Measurements from ENCODE around the gene SARS1. TPM values are rescaled to one million over a fixed set of nuclear protein-coding genes. Genes with fewer than 3 reads are reported as not detected.
A peak's percentile ranks its signal among the peaks of the same experiment; 100 is the strongest.

Gene SARS1
- total RNA-seq, 1 donor from 2014 or later: 364 TPM

DNA sequence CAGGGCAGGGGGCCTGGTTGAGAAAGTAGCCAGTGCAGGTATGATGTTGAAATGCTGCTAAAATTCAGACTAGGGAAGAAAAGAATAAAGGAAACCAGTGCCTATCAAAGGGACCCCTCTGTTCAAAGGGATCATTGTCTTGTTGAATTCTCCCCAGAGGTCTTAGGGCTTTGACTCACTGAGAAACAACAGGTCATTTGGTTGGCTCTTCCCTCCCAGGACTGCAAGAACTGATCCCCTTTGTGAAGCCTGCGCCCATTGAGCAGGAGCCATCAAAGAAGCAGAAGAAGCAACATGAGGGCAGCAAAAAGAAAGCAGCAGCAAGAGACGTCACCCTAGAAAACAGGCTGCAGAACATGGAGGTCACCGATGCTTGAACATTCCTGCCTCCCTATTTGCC, 23.8 kb downstream of the SARS1 start:
- TF ChIP-seq, protein P1, sequence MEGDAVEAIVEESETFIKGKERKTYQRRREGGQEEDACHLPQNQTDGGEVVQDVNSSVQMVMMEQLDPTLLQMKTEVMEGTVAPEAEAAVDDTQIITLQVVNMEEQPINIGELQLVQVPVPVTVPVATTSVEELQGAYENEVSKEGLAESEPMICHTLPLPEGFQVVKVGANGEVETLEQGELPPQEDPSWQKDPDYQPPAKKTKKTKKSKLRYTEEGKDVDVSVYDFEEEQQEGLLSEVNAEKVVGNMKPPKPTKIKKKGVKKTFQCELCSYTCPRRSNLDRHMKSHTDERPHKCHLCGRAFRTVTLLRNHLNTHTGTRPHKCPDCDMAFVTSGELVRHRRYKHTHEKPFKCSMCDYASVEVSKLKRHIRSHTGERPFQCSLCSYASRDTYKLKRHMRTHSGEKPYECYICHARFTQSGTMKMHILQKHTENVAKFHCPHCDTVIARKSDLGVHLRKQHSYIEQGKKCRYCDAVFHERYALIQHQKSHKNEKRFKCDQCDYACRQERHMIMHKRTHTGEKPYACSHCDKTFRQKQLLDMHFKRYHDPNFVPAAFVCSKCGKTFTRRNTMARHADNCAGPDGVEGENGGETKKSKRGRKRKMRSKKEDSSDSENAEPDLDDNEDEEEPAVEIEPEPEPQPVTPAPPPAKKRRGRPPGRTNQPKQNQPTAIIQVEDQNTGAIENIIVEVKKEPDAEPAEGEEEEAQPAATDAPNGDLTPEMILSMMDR (IDR thresholded peaks at IDR 0.05): no peak
- no peak for DNase-seq (ENCODE audit: extremely low spot score, unreplicated experiment)
- Mint-ChIP-seq H3K9me3 (ENCODE audit: unreplicated experiment) (no peaks in the 10 kb centered on the region), H3K4me1 (ENCODE audit: unreplicated experiment) (peaks cover 19% of the 10 kb centered on the region), H3K27ac (ENCODE audit: unreplicated experiment) (no peak overlapping the region), H3K36me3 (ENCODE audit: unreplicated experiment) (peaks cover 47% of the 10 kb centered on the region), H3K4me3 (ENCODE audit: unreplicated experiment) (no peak overlapping the region), H3K27me3 (ENCODE audit: unreplicated experiment) (no peaks in the 10 kb centered on the region)

DNA sequence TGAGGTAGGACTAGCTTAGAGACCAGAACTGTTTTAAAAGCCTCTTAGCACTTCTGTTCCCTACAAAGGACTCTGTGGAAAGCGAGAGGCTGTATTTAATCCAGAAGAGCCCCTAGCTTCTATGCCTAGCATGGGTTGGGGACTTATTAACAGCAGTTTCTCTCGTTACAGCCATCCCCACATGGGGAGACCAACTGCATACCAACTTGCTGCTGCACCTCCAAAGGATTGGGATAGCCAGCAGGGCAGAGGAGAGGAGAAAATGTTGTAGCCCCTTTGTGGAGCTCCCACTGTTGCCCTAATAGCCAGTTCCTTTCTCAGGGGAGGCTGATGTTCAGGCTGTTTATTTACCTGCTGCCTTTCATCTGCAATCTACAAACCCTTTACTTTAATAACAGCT, 24.7 kb downstream of the SARS1 start:
- TF ChIP-seq, protein P1 (IDR thresholded peaks at IDR 0.05): no peak
- no peak overlapping the region for H3K4me3 Mint-ChIP-seq (ENCODE audit: unreplicated experiment)
- peaks cover 22% of the 10 kb centered on the region for H3K4me1 Mint-ChIP-seq (ENCODE audit: unreplicated experiment)
- DNase-seq (ENCODE audit: extremely low spot score, unreplicated experiment): no peak
- no peak overlapping the region for H3K27ac Mint-ChIP-seq (ENCODE audit: unreplicated experiment)
- no peaks in the 10 kb centered on the region for H3K9me3 Mint-ChIP-seq (ENCODE audit: unreplicated experiment)
- H3K36me3 Mint-ChIP-seq (ENCODE audit: unreplicated experiment): peaks cover 45% of the 10 kb centered on the region
- no peaks in the 10 kb centered on the region for H3K27me3 Mint-ChIP-seq (ENCODE audit: unreplicated experiment)

DNA sequence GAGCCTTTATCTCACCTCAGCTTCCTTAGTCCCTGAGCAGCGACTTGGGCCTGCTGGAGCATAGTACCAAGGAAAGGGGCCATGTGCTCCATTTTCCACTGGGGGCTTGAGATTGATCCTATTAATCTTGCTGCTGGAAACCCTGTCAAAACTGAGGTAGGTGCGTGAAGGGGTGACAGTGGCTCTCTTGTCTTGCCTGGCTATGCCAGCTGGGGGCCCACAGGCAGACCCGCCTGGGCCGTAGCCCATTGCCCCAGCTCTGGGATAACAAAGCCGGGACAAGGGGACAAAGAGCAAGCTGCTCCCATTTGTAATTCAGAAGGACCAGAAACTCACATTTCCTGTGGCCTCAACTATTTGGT, 25.3 kb downstream of the SARS1 start:
- Mint-ChIP-seq H3K36me3 (ENCODE audit: unreplicated experiment) (peaks cover 45% of the 10 kb centered on the region), H3K27ac (ENCODE audit: unreplicated experiment) (no peak overlapping the region), H3K27me3 (ENCODE audit: unreplicated experiment) (no peaks in the 10 kb centered on the region), H3K4me1 (ENCODE audit: unreplicated experiment) (peaks cover 22% of the 10 kb centered on the region), H3K9me3 (ENCODE audit: unreplicated experiment) (no peaks in the 10 kb centered on the region), H3K4me3 (ENCODE audit: unreplicated experiment) (no peak overlapping the region)
- TF ChIP-seq, protein P1 (IDR thresholded peaks at IDR 0.05): no peak
- no peak for DNase-seq (ENCODE audit: extremely low spot score, unreplicated experiment)

DNA sequence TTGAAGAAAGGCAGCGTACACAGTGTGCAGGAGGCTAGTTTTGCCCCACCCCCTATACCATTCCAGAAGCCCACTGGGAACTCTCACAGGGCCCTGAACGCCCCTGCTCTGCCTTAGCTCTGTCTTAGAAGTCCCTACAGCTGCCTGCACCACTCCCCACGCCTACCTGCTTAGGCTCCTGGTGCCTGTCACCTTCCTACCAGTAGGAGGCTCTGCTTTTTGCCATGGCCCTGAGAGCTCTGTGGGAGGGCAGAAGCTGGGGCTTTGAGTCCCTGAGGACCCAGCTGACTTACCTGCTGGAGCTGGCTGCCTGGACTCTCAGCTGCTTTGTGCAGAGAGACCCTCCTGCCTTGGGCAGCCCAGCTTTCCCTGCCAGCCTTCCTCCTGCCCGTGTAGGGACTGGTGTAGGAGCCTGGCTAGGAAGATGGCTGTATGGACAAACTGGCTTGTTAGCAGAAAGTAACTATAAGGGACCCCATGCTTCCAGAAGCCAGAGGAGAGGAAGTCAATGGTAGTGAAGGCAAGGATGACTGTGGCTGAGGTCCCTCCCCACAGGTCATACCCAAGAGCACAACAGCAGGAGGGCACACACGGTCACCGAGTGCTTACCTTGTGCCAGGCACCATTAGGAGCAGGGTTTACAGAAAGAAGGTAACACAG, 25.8 kb downstream of the SARS1 start:
- Mint-ChIP-seq H3K4me1 (ENCODE audit: unreplicated experiment) (peaks cover 22% of the 10 kb centered on the region), H3K27me3 (ENCODE audit: unreplicated experiment) (no peaks in the 10 kb centered on the region), H3K27ac (ENCODE audit: unreplicated experiment) (no peak overlapping the region), H3K36me3 (ENCODE audit: unreplicated experiment) (peaks cover 41% of the 10 kb centered on the region), H3K9me3 (ENCODE audit: unreplicated experiment) (no peaks in the 10 kb centered on the region), H3K4me3 (ENCODE audit: unreplicated experiment) (no peak overlapping the region)
- TF ChIP-seq, protein P1 (IDR thresholded peaks at IDR 0.05): peak; percentile 52
- DNase-seq (ENCODE audit: extremely low spot score, unreplicated experiment): no peak

DNA sequence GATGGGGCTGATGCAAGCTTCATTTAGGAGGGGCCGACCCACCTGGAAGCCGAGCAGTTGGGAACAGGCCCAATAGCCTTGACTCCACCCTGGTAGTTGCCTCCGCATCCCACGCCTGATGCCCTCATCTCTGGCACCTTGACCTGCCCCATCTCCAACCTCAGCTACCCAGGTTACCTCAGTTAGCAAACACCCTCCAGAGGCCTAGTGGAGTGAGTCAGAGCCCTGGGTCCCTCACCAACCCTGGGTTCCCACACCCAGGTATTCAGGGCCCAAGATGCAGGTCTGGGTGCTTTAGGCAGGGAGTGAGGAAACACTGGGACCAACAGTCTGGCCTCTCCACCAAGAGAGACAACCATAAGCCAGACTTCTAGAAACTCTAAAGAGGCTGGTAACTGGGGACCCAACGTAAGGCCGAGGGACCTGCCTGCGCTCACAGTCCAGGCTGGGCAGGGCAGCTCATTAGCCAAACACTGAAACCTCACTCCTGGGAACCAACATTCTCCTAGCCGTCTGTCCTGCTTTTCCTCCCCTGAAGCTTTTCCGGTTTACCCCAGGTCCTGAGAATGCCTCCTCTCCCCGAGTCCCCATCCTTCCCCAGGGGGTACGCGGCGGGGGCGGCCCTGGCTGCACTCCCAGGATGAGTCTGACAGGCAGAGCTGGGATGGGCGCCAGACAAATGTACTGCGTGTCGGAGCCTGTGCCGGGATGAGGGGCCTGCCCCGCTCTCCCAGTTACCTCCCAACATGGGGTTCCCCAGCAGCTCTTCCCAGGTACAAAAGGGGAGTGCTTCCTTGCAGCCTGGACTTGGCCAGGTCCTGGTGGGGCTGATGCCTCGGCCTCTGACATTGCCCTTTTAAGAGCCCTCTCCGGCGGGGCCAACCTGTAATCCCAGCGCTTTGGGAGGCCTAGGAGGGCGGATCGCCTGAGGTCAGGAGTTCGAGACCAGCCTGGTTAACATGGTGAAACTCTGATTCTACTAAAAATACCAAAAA, 26.7 kb downstream of the SARS1 start:
- H3K36me3 Mint-ChIP-seq (ENCODE audit: unreplicated experiment): peaks cover 33% of the 10 kb centered on the region
- H3K9me3 Mint-ChIP-seq (ENCODE audit: unreplicated experiment): no peaks in the 10 kb centered on the region
- peak overlapping the region; percentile 23 for H3K27ac Mint-ChIP-seq (ENCODE audit: unreplicated experiment)
- DNase-seq (ENCODE audit: extremely low spot score, unreplicated experiment): peak; percentile 87
- H3K4me1 Mint-ChIP-seq (ENCODE audit: unreplicated experiment): peaks cover 22% of the 10 kb centered on the region
- TF ChIP-seq, protein P1 (IDR thresholded peaks at IDR 0.05): no peak
- H3K27me3 Mint-ChIP-seq (ENCODE audit: unreplicated experiment): no peaks in the 10 kb centered on the region
- no peak overlapping the region for H3K4me3 Mint-ChIP-seq (ENCODE audit: unreplicated experiment)

Data from osteocyte (in vitro differentiated cells).